HCT116 (cell line): ENCODE measurements around the gene MINDY4.

Experiments
- ATF3 ChIP-seq: IDR thresholded peaks from 2 replicates; pipeline ENCODE4 v1.6.1; 2012
- EGR1 ChIP-seq: IDR thresholded peaks from 2 replicates; pipeline ENCODE4 v1.6.1; 2012; ENCODE audit warnings: low read depth
- EZH2 ChIP-seq: fragments of 200-600 bp; sonication (generic); IDR thresholded peaks from 2 replicates; pipeline ENCODE4 v1.6.1; 2017; ENCODE audit warnings: antibody characterized with exemption, mixed run types
- JUND ChIP-seq: IDR thresholded peaks from 2 replicates; pipeline ENCODE4 v1.6.1; 2012
- MAX ChIP-seq: IDR thresholded peaks from 2 replicates; pipeline ENCODE4 v1.6.1; 2012
- POLR2A ChIP-seq: IDR thresholded peaks from 2 replicates; pipeline ENCODE4 v1.7.0; 2011; ENCODE audit warnings: borderline replicate concordance; ENCODE audit not compliant: insufficient read depth, insufficient read length; ENCODE audit errors: extremely low read depth
- POLR2AphosphoS5 ChIP-seq: IDR thresholded peaks from 2 replicates; pipeline ENCODE4 v1.6.1; 2011; ENCODE audit warnings: mild to moderate bottlenecking, low read depth, low read length, moderate library complexity
- RAD21 ChIP-seq: IDR thresholded peaks from 2 replicates; pipeline ENCODE4 v1.6.1; 2012; ENCODE audit warnings: low read depth, mild to moderate bottlenecking
- SP1 ChIP-seq: IDR thresholded peaks from 2 replicates; pipeline ENCODE4 v1.6.1; 2012; ENCODE audit warnings: low read depth
- TCF7L2 ChIP-seq: IDR thresholded peaks from 2 replicates; pipeline ENCODE4 v1.7.0; 2011; ENCODE audit warnings: borderline replicate concordance, inconsistent platforms; ENCODE audit not compliant: insufficient read depth, insufficient read length; ENCODE audit errors: extremely low read depth
- TF ChIP-seq, protein P1 (sequence below), 3 experiments: fragments of 200-600 bp in 1 of 3; sonication (generic) in 1 of 3; IDR thresholded peaks in 2 of 3; conservative IDR thresholded peaks in 1 of 3; 2 replicates each; pipeline ENCODE4 v1.5.1; 2012 to 2017; ENCODE audit warnings: low read depth in 2 of 3, low read length in 2 of 3, antibody characterized with exemption in 1 of 3, borderline replicate concordance in 1 of 3, control low read depth in 1 of 3, mild to moderate bottlenecking in 1 of 3, mixed read lengths in 1 of 3, mixed run types in 1 of 3, moderate library complexity in 1 of 3; ENCODE audit not compliant: insufficient read depth in 1 of 3

DNA sequence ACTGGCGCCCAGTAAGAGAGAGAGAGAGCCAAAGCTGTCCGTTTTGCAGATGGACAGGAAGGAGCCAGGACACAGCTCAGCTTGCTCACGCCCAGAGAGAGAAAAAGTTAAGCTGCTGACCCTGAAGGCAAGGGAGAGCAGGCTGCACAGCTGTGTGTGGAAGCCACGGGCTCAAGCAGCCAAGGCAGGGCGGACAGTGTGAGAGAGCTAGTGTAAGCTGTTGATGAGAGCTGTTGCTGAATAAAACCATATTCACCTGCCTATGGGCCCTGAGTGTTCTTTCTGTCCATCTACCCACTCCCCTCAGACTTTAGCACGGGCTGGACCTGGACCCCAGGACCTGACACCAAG is 13.9 kb upstream of the MINDY4 start:
- TF ChIP-seq, protein P1, sequence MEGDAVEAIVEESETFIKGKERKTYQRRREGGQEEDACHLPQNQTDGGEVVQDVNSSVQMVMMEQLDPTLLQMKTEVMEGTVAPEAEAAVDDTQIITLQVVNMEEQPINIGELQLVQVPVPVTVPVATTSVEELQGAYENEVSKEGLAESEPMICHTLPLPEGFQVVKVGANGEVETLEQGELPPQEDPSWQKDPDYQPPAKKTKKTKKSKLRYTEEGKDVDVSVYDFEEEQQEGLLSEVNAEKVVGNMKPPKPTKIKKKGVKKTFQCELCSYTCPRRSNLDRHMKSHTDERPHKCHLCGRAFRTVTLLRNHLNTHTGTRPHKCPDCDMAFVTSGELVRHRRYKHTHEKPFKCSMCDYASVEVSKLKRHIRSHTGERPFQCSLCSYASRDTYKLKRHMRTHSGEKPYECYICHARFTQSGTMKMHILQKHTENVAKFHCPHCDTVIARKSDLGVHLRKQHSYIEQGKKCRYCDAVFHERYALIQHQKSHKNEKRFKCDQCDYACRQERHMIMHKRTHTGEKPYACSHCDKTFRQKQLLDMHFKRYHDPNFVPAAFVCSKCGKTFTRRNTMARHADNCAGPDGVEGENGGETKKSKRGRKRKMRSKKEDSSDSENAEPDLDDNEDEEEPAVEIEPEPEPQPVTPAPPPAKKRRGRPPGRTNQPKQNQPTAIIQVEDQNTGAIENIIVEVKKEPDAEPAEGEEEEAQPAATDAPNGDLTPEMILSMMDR (IDR thresholded peaks at IDR 0.05 in 2 of 3, conservative IDR thresholded peaks at IDR 0.05 in 1 of 3; ENCODE audit: borderline replicate concordance in 1 of 3, insufficient read depth in 1 of 3, low read depth in 2 of 3, low read length in 2 of 3), result no peak
- TF ChIP-seq ATF3 (no peak), EGR1 (no peak), SP1 (no peak), RAD21 (no peak), EZH2 (no peak), POLR2A (no peak), TCF7L2 (no peak), JUND (no peak), POLR2AphosphoS5 (no peak), MAX (no peak)
